Common myeloid progenitor, CD34-positive (primary cell): ENCODE data around the gene AKAP6.

Source experiments
- CTCF ChIA-PET: fragments of 350-600 bp; sonication (Branson Sonifier 250); formaldehyde crosslinking; loops from one replicate; lab custom pipeline; 2021; ENCODE audit warnings: antibody characterized with exemption; lab: Charles Lee
- POLR2A ChIA-PET: fragments of 350-600 bp; sonication (Branson Sonifier 250); formaldehyde crosslinking; loops from one replicate; lab custom pipeline; 2021; ENCODE audit warnings: antibody characterized with exemption; lab: Charles Lee
- DNase-seq, 3 donors: peaks; one replicate each; pipeline versions ENCODE4 v3.0.0 to v3.0.0-alpha.2; 2013
- H3K27ac ChIP-seq, 2 experiments: 1 replicate in 1 of 2; 2 replicates in 1 of 2; pipeline ENCODE4 v1.7.0; 2013; ENCODE audit warnings: inconsistent platforms in 2 of 2, low read length in 2 of 2, mild to moderate bottlenecking in 2 of 2, low read depth in 1 of 2, moderate library complexity in 1 of 2; ENCODE audit not compliant: severe bottlenecking in 2 of 2, insufficient read depth in 1 of 2, poor library complexity in 1 of 2
- H3K27me3 ChIP-seq, 5 experiments: replicated peaks in 2 of 5; 1 replicate in 3 of 5; 2 replicates in 2 of 5; pipeline versions ENCODE4 v1.6.1 to v1.7.0; 2013; ENCODE audit warnings: low read length in 4 of 5, mild to moderate bottlenecking in 2 of 5, moderate library complexity in 2 of 5, inconsistent platforms in 1 of 5; ENCODE audit not compliant: insufficient read depth in 5 of 5, control insufficient read depth in 4 of 5
- H3K36me3 ChIP-seq, 4 experiments: 1 replicate in 2 of 4; 2 replicates in 2 of 4; pipeline versions ENCODE4 v1.6.1 to v1.7.0; 2013; ENCODE audit warnings: low read length in 3 of 4, control low read depth in 1 of 4, mild to moderate bottlenecking in 1 of 4; ENCODE audit not compliant: control insufficient read depth in 4 of 4, insufficient read depth in 4 of 4
- H3K4me1 ChIP-seq, 4 experiments: 1 replicate in 3 of 4; 2 replicates in 1 of 4; pipeline versions ENCODE4 v1.6.1 to v1.7.1; 2013; ENCODE audit warnings: low read length in 3 of 4, mild to moderate bottlenecking in 3 of 4, control low read depth in 1 of 4, inconsistent platforms in 1 of 4, moderate library complexity in 1 of 4; ENCODE audit not compliant: control insufficient read depth in 4 of 4, insufficient read depth in 4 of 4; ENCODE audit errors: control extremely low read depth in 1 of 4
- H3K4me3 ChIP-seq, 7 experiments: 1 replicate in 4 of 7; 2 replicates in 3 of 7; pipeline versions ENCODE4 v1.5.1 to v1.7.0; 2013; ENCODE audit warnings: mild to moderate bottlenecking in 7 of 7, low read length in 6 of 7, moderate library complexity in 6 of 7, inconsistent platforms in 2 of 7, low read depth in 2 of 7, control low read depth in 1 of 7; ENCODE audit not compliant: insufficient read depth in 4 of 7, control insufficient read depth in 1 of 7; ENCODE audit errors: extremely low read depth in 1 of 7
- H3K9me3 ChIP-seq, 5 experiments: 1 replicate in 4 of 5; 2 replicates in 1 of 5; pipeline versions ENCODE4 v1.6.1 to v1.7.1; 2013; ENCODE audit warnings: low read length in 4 of 5, mild to moderate bottlenecking in 2 of 5, inconsistent platforms in 1 of 5, low read depth in 1 of 5, moderate library complexity in 1 of 5; ENCODE audit not compliant: control insufficient read depth in 4 of 5, insufficient read depth in 2 of 5; ENCODE audit errors: control extremely low read depth in 1 of 5
- WGBS: methylation state at CpG from one replicate; pipeline ENCODE4 v1.1.5; 2013; ENCODE audit not compliant: insufficient coverage; 5-methylcytosine and 5-hydroxymethylcytosine counted together

The AKAP6 gene

GRCh38 chr14:32394038-32394437, 64.9 kb downstream of the AKAP6 start:
- no peak for DNase-seq
- no peak overlapping the region for H3K27ac ChIP-seq
- no peaks in the 10 kb centered on the region for H3K36me3 ChIP-seq
- no peak overlapping the region for H3K4me3 ChIP-seq
- ChIA-PET POLR2A (no interaction called here), CTCF (no interaction called here)
- H3K4me1 ChIP-seq, result peaks cover 0 to 1% (median 0%) of the 10 kb centered on the region in 4 experiments
- WGBS, result 100% methylated on average over 1 of the region's 1 CpG
- peaks cover 0 to 5% (median 0%) of the 10 kb centered on the region in 5 experiments for H3K9me3 ChIP-seq
- H3K27me3 ChIP-seq, result no peaks in the 10 kb centered on the region

- POLR2A ChIA-PET, result no interaction called here
- DNase-seq, result no peak
- CTCF ChIA-PET, result no interaction called here
- Histone ChIP-seq H3K9me3 (no peaks in the 10 kb centered on the region), H3K4me1 (peaks cover 0 to 1% (median 0%) of the 10 kb centered on the region in 4 experiments), H3K27me3 (no peaks in the 10 kb centered on the region), H3K36me3 (no peaks in the 10 kb centered on the region), H3K27ac (no peak overlapping the region), H3K4me3 (no peak overlapping the region)
Measured at GRCh38 chr14:32396885-32397284, 67.8 kb downstream of the AKAP6 start.

DNA sequence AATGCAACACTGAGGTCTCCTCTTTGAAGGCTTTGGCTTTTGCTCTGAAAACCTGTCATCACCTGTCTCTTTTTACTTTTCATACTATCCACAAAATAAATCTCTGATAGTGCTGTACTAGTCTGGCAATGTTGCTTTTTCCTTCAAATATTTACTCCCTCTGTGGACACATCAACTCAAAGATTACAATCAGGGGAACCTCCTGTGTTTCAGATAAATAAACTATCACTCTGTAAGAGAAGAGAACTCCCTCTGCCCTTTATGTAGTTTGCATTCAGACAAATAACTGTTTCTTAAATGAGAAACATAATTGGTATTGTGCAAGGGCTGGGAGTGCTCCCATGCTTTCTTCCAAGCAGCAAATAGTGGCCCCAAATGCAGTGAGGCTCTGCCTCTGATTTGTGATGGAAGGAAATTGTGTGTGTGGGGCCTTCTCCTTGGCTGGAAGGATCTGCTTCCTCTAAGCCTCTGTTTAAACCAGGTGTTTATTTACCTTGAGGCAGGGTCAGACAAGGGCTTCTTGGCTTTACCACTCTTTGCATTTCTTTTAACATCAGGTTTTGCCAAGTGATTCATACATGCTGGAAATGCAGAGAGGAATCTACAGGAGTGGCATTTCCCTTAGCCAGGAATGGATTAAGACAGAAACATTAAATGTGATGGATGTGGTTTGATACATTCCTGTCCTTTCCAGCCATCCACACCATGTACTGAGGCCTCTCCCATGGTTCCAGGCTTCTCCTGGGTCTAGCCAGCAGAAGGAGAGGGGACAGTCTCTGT, 69.0 kb downstream of the AKAP6 start:
- Histone ChIP-seq H3K4me1 (peaks cover 0 to 1% (median 0%) of the 10 kb centered on the region in 4 experiments), H3K27me3 (no peaks in the 10 kb centered on the region), H3K9me3 (no peaks in the 10 kb centered on the region), H3K4me3 (no peak overlapping the region), H3K27ac (no peak overlapping the region), H3K36me3 (no peaks in the 10 kb centered on the region)
- ChIA-PET CTCF (no interaction called here), POLR2A (no interaction called here)
- DNase-seq, result no peak

DNA sequence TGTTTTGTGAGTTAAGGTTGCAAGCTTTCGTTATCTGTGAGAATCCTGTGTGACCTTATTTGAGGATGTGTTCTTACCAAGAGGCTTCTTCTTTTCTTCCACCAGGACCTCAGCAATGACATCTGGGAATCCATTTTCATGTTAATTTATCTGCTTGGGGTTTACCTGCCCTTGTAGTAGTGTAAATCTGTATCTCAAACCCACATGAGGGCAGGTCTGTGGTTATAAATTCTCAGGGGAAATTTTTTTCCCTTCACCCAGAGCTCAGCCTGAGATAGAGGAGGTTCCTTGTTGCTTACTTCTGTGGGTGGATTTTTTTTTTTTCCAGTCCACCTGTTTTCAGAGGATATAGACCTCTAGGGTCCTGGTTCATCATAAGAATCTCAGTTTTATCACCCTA, 70.8 kb downstream of the AKAP6 start:
- peaks cover 0 to 1% (median 0%) of the 10 kb centered on the region in 4 experiments for H3K4me1 ChIP-seq
- POLR2A ChIA-PET, result no interaction called here
- no peaks in the 10 kb centered on the region for H3K9me3 ChIP-seq
- no peaks in the 10 kb centered on the region for H3K27me3 ChIP-seq
- no peak for DNase-seq
- CTCF ChIA-PET, result no interaction called here
- H3K4me3 ChIP-seq, result no peak overlapping the region
- no peak overlapping the region for H3K27ac ChIP-seq
- no peaks in the 10 kb centered on the region for H3K36me3 ChIP-seq
- WGBS, result 100% methylated on average over 1 of the region's 1 CpG

GRCh38 chr14:32400480-32400879, 71.4 kb downstream of the AKAP6 start:
- H3K27me3 ChIP-seq, result no peaks in the 10 kb centered on the region
- H3K27ac ChIP-seq, result no peak overlapping the region
- WGBS, result no CpG with 5 or more reads among the region's 1 CpG
- peaks cover 0 to 1% (median 0%) of the 10 kb centered on the region in 4 experiments for H3K4me1 ChIP-seq
- CTCF ChIA-PET, result no interaction called here
- H3K4me3 ChIP-seq, result no peak overlapping the region
- H3K9me3 ChIP-seq, result no peaks in the 10 kb centered on the region
- no peak for DNase-seq
- POLR2A ChIA-PET, result no interaction called here
- H3K36me3 ChIP-seq, result no peaks in the 10 kb centered on the region

GRCh38 chr14:32403021-32403420, 73.9 kb downstream of the AKAP6 start:
- POLR2A ChIA-PET, result no interaction called here
- no peak for DNase-seq
- no CpG with 5 or more reads among the region's 3 CpGs for WGBS

GRCh38 chr14:32403688-32404087, 74.6 kb downstream of the AKAP6 start:
- no peak overlapping the region for H3K4me3 ChIP-seq
- no peaks in the 10 kb centered on the region for H3K36me3 ChIP-seq
- no CpG with 5 or more reads among the region's 2 CpGs for WGBS
- H3K27me3 ChIP-seq, result no peaks in the 10 kb centered on the region
- POLR2A ChIA-PET, result no interaction called here
- CTCF ChIA-PET, result no interaction called here
- H3K4me1 ChIP-seq, result no peaks in the 10 kb centered on the region
- DNase-seq, result no peak
- no peak overlapping the region for H3K27ac ChIP-seq
- no peaks in the 10 kb centered on the region for H3K9me3 ChIP-seq

More at GRCh38 chr14:32403021-32403420, 73.9 kb downstream of the AKAP6 start:
- Histone ChIP-seq H3K27me3 (no peaks in the 10 kb centered on the region), H3K27ac (no peak overlapping the region), H3K36me3 (no peaks in the 10 kb centered on the region), H3K4me1 (peaks cover 0 to 1% (median 0%) of the 10 kb centered on the region in 4 experiments), H3K4me3 (no peak overlapping the region), H3K9me3 (no peaks in the 10 kb centered on the region)
- CTCF ChIA-PET, result no interaction called here
